GM19240 (cell line): Measurements from ENCODE around the gene FBXL20.
"Not testable (repeated sequence)": the region's sequence is repeated elsewhere in the genome, so short reads cannot be mapped to it uniquely, and the experiment has no call there.

Experiments used
- DNase-seq: peaks from one replicate; pipeline ENCODE4 v3.0.0; 2011; ENCODE audit warnings: low spot score; ENCODE audit not compliant: insufficient read length

FBXL20 gene

GRCh38 chr17:39385040-39385439 lies 16.4 kb downstream of the FBXL20 start:
- DNase-seq, result no peak

GRCh38 chr17:39380144-39380543 lies 21.3 kb downstream of the FBXL20 start:
- DNase-seq, result no peak

GRCh38 chr17:39376434-39376833 lies 25.0 kb downstream of the FBXL20 start:
- DNase-seq, result no peak

GRCh38 chr17:39367805-39368204 lies 33.6 kb downstream of the FBXL20 start:
- DNase-seq, result not testable (repeated sequence)

- DNase-seq, result no peak
Observed at GRCh38 chr17:39365872-39366271, 35.6 kb downstream of the FBXL20 start.

GRCh38 chr17:39365242-39365641 lies 36.2 kb downstream of the FBXL20 start:
- DNase-seq, result no peak

- DNase-seq, result no peak
Observed at GRCh38 chr17:39364236-39365025, 37.0 kb downstream of the FBXL20 start.

GRCh38 chr17:39361064-39361463 lies 40.4 kb downstream of the FBXL20 start:
- DNase-seq, result no peak

GRCh38 chr17:39360537-39360936 lies 40.9 kb downstream of the FBXL20 start:
- DNase-seq, result no peak

- no peak for DNase-seq
Observed at GRCh38 chr17:39359994-39360393, 41.4 kb downstream of the FBXL20 start.

GRCh38 chr17:39357986-39358385 lies 43.4 kb downstream of the FBXL20 start:
- no peak for DNase-seq

- no peak for DNase-seq
Observed at GRCh38 chr17:39357488-39357887, 43.9 kb downstream of the FBXL20 start.

- DNase-seq, result no peak
Observed at GRCh38 chr17:39352986-39353385, 48.4 kb downstream of the FBXL20 start.

GRCh38 chr17:39352511-39352910 lies 48.9 kb downstream of the FBXL20 start:
- no peak for DNase-seq

- DNase-seq, result no peak
Observed at GRCh38 chr17:39351508-39351907, 49.9 kb downstream of the FBXL20 start.

- no peak for DNase-seq
Observed at GRCh38 chr17:39349246-39349645, 52.2 kb downstream of the FBXL20 start.

- not testable (repeated sequence) for DNase-seq
Observed at GRCh38 chr17:39346863-39347262, 54.6 kb downstream of the FBXL20 start.

- DNase-seq, result no peak
Observed at GRCh38 chr17:39341541-39341940, 59.9 kb downstream of the FBXL20 start.

- DNase-seq, result no peak
Observed at GRCh38 chr17:39340731-39341130, 60.7 kb downstream of the FBXL20 start.

GRCh38 chr17:39339272-39339671 lies 62.2 kb downstream of the FBXL20 start:
- no peak for DNase-seq

GRCh38 chr17:39337649-39338048 lies 63.8 kb downstream of the FBXL20 start:
- not testable (repeated sequence) for DNase-seq

GRCh38 chr17:39335704-39336223 lies 65.7 kb downstream of the FBXL20 start:
- DNase-seq, result no peak
